Activated CD8-positive, alpha-beta T cell treated with anti-CD3 and anti-CD28 coated beads for 36 hours (primary cell): ENCODE measurements around the gene CCDC200. TPM values are rescaled to one million over a fixed set of nuclear protein-coding genes. Genes with fewer than 3 reads are reported as not detected.
A peak's percentile ranks its signal among the peaks of the same experiment; 100 is the strongest.
"Not testable (repeated sequence)": the region's sequence is repeated elsewhere in the genome, so short reads cannot be mapped to it uniquely, and the experiment has no call there.

Experiments
- ATAC-seq: fragments of 200-7000 bp; cut with Tn5 transposase; one replicate; pipeline ENCODE4 v1.10.0; 2021; ENCODE audit warnings: mild to moderate bottlenecking, moderate library complexity
- CTCF ChIA-PET: fragments of 350-600 bp; sonication (Branson Sonifier 250); formaldehyde crosslinking; loops from one replicate; lab custom pipeline; 2021; ENCODE audit warnings: antibody characterized with exemption; lab: Charles Lee
- POLR2A ChIA-PET: fragments of 350-600 bp; sonication (Branson Sonifier 250); formaldehyde crosslinking; loops from one replicate; lab custom pipeline; 2021; ENCODE audit warnings: antibody characterized with exemption; lab: Charles Lee
- DNase-seq: peaks from one replicate; pipeline ENCODE4 v3.0.0-alpha.2; 2020
- H3K27ac Mint-ChIP-seq: one replicate; pipeline ENCODE4 v1.8.0; 2021; ENCODE audit warnings: mild to moderate bottlenecking, mixed read lengths
- H3K27me3 Mint-ChIP-seq: one replicate; pipeline ENCODE4 v1.8.0; 2021; ENCODE audit warnings: mixed read lengths
- H3K36me3 Mint-ChIP-seq: one replicate; pipeline ENCODE4 v1.8.0; 2021; ENCODE audit warnings: low read depth, mixed read lengths
- H3K4me1 Mint-ChIP-seq: one replicate; pipeline ENCODE4 v1.8.0; 2021; ENCODE audit warnings: low read depth, mixed read lengths
- H3K4me3 Mint-ChIP-seq: one replicate; pipeline ENCODE4 v1.8.0; 2021; ENCODE audit warnings: mild to moderate bottlenecking, moderate library complexity, mixed read lengths
- H3K9me3 Mint-ChIP-seq: one replicate; pipeline ENCODE4 v1.8.0; 2021; ENCODE audit warnings: mixed read lengths
- intact Hi-C: fragments of 100-400 bp; cut with micrococcal nuclease; formaldehyde crosslinking; loops from one replicate; pipeline ENCODE4 v1.10.0; 2022
- total RNA-seq, 2 experiments: library from RNA; stranded (reverse); gene quantifications; one replicate each; pipeline ENCODE4 v1.2.3, GENCODE V29; 2021

Gene CCDC200
- not detected for total RNA-seq

DNA sequence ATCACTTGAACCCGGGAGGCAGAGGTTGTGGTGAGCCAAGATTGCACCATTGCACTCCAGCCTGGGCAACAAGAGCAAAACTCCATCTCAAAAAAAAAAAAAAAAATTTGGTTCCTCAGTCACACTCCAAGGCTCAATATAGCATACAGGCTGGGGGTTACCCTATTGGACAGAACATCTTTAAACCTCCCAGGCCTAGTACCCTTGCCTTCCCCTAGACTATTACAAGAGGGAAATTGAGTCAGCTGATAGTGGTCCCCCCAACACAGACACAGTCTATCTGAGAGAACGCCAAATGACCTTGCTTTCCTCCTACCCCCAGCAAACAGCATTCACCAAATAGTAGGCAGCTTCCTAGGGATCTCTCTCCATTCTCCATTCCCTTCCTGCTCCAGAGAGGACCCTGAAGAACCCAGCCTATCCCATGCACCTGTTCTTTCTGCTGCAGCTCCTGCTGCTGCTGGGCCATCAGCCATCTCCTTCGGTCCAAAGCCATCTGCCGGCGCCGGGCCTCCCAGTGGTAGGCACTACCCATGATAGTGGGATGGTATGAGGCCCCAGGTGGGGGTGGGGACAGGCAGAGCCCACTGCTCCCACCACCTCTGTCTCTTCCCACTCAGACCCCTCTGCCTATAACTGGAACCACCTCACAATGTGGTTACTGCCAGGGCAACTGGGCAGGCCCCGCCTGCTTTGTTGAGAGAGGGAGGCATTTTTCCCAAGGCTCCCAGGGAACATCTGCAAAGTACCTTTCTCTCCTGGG lies at the start of gene CCDC200:
TSS of gene CCDC200 (minus strand) at position 604 of the 763 bp plus-strand sequence. CDS start at position 535, 69 bp downstream.
- intact Hi-C loops, ATAC-seq, DNase-seq, POLR2A ChIA-PET, H3K4me1 Mint-ChIP-seq, H3K4me3 Mint-ChIP-seq, H3K9me3 Mint-ChIP-seq, H3K27ac Mint-ChIP-seq, CTCF ChIA-PET, H3K36me3 Mint-ChIP-seq, H3K27me3 Mint-ChIP-seq: not testable (repeated sequence)

DNA sequence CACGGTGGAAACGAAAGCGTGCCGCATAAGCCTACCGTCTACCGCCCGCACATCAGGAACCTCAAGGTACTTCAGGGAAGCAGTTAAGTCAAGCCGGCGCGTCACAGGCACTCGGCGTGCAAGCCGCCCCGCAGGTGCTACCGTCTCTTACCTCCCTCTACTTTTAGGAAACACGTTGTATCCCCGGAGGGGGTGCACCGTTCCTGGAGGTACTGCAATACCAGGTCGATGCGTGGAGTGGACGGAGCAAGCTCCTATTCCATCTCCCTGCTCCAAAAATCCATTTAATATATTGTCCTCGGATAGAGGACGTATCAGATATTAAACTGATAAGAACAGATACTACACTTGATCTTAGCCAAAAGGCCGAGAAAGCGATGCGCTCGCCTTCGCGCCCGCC lies 44.5 kb upstream of the CCDC200 start:
- H3K9me3 Mint-ChIP-seq, H3K27ac Mint-ChIP-seq, H3K27me3 Mint-ChIP-seq, H3K4me3 Mint-ChIP-seq, DNase-seq, H3K36me3 Mint-ChIP-seq, POLR2A ChIA-PET, H3K4me1 Mint-ChIP-seq, intact Hi-C loops, CTCF ChIA-PET: not testable (repeated sequence)
- peak; percentile 65 for ATAC-seq

DNA sequence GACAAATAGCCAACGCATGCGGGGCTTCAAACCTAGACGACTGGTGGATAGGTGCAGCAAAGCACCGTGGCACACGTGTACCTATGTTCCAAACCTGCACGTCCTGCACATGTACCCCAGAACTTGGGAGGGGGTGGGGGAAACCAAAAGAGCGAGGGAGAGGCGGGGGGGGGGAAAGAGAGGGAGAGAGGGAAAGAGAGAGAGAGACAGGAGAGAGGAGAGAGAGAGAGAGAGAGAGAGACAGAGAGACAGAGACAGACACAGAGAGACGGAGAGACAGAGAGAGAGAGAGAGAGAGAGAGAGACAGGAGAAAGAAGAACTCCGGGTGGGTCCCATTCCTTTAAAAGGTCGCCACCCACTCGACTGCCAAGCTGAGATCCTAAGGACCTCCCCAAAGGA lies 44.1 kb upstream of the CCDC200 start:
- H3K9me3 Mint-ChIP-seq, ATAC-seq, CTCF ChIA-PET, intact Hi-C loops, H3K4me1 Mint-ChIP-seq, H3K36me3 Mint-ChIP-seq, DNase-seq, H3K4me3 Mint-ChIP-seq, POLR2A ChIA-PET, H3K27me3 Mint-ChIP-seq, H3K27ac Mint-ChIP-seq: not testable (repeated sequence)

DNA sequence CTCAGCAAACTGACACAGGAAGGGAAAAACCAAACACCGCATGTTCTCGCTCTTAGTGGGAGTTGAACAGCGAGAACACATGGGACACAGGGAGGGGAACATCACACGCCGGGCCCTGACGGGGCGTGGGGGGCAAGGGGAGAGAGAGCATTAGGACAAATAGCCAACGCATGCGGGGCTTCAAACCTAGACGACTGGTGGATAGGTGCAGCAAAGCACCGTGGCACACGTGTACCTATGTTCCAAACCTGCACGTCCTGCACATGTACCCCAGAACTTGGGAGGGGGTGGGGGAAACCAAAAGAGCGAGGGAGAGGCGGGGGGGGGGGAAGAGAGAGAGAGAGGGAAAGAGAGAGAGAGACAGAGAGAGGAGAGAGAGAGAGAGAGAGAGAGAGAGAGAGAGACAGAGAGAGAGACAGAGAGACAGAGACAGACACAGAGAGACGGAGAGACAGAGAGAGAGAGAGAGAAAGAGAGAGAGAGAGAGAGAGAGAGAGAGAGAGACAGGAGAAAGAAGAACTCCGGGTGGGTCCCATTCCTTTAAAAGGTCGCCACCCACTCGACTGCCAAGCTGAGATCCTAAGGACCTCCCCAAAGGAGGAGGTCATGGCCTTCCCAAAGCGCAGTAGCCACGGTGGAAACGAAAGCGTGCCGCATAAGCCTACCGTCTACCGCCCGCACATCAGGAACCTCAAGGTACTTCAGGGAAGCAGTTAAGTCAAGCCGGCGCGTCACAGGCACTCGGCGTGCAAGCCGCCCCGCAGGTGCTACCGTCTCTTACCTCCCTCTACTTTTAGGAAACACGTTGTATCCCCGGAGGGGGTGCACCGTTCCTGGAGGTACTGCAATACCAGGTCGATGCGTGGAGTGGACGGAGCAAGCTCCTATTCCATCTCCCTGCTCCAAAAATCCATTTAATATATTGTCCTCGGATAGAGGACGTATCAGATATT lies 42.4 kb upstream of the CCDC200 start:
- POLR2A ChIA-PET, intact Hi-C loops, H3K27ac Mint-ChIP-seq, H3K27me3 Mint-ChIP-seq, H3K4me3 Mint-ChIP-seq, DNase-seq, H3K4me1 Mint-ChIP-seq, H3K36me3 Mint-ChIP-seq, H3K9me3 Mint-ChIP-seq, CTCF ChIA-PET: not testable (repeated sequence)
- ATAC-seq: peak; percentile 68

DNA sequence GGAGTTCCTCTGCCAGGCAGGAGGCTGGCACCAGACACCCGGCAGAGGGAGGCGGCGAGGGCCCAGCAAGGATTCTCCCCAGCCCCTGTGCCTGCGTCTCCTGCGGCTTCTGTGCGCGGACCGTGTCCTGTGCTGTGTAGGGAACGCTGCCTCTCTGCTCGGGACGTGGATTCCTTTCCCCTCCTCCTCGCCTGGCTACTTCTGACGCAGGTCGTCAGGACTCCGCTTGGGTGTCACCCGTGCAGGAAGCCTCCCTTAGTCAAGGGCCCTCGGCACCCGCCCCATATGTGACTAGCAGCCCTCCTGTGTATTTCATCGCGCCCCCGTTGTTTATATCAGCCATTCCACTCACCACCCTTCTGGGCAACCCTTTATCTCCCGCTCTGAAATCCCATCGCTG lies 18.0 kb upstream of the CCDC200 start:
- CTCF ChIA-PET, intact Hi-C loops, DNase-seq: not testable (repeated sequence)

DNA sequence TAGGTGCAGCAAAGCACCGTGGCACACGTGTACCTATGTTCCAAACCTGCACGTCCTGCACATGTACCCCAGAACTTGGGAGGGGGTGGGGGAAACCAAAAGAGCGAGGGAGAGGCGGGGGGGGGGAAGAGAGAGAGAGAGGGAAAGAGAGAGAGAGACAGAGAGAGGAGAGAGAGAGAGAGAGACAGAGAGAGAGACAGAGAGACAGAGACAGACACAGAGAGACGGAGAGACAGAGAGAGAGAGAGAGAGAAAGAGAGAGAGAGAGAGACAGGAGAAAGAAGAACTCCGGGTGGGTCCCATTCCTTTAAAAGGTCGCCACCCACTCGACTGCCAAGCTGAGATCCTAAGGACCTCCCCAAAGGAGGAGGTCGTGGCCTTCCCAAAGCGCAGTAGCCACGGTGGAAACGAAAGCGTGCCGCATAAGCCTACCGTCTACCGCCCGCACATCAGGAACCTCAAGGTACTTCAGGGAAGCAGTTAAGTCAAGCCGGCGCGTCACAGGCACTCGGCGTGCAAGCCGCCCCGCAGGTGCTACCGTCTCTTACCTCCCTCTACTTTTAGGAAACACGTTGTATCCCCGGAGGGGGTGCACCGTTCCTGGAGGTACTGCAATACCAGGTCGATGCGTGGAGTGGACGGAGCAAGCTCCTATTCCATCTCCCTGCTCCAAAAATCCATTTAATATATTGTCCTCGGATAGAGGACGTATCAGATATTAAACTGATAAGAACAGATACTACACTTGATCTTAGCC lies 12.4 kb upstream of the CCDC200 start:
- H3K27me3 Mint-ChIP-seq, H3K4me1 Mint-ChIP-seq, H3K9me3 Mint-ChIP-seq, intact Hi-C loops, H3K36me3 Mint-ChIP-seq, CTCF ChIA-PET, H3K27ac Mint-ChIP-seq, POLR2A ChIA-PET, DNase-seq, H3K4me3 Mint-ChIP-seq: not testable (repeated sequence)
- ATAC-seq: peak; percentile 51

More for the DNA sequence above, 18.0 kb upstream of the CCDC200 start:
- H3K4me1 Mint-ChIP-seq, H3K27ac Mint-ChIP-seq, H3K4me3 Mint-ChIP-seq, H3K36me3 Mint-ChIP-seq, POLR2A ChIA-PET, H3K27me3 Mint-ChIP-seq, H3K9me3 Mint-ChIP-seq, ATAC-seq: not testable (repeated sequence)

DNA sequence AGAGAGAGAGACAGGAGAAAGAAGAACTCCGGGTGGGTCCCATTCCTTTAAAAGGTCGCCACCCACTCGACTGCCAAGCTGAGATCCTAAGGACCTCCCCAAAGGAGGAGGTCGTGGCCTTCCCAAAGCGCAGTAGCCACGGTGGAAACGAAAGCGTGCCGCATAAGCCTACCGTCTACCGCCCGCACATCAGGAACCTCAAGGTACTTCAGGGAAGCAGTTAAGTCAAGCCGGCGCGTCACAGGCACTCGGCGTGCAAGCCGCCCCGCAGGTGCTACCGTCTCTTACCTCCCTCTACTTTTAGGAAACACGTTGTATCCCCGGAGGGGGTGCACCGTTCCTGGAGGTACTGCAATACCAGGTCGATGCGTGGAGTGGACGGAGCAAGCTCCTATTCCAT lies 11.2 kb upstream of the CCDC200 start:
- H3K4me1 Mint-ChIP-seq, H3K4me3 Mint-ChIP-seq, H3K27ac Mint-ChIP-seq, intact Hi-C loops, CTCF ChIA-PET, DNase-seq, H3K27me3 Mint-ChIP-seq, H3K9me3 Mint-ChIP-seq, H3K36me3 Mint-ChIP-seq, POLR2A ChIA-PET: not testable (repeated sequence)
- ATAC-seq: peak; percentile 49

DNA sequence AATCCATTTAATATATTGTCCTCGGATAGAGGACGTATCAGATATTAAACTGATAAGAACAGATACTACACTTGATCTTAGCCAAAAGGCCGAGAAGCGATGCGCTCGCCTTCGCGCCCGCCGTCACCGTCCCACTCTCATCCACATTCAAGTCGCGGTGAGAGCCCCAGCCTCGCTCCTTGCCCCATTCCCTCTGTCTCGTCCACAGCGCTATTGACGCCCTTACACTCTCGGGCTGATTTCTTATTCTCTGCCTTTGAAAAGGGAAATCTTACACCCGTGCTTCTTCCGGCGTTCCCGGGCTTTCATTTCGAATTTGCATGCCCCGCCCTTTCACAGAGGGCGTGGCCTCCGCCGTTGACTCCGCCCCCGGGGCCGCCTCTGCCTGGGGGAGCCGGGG lies 5.5 kb upstream of the CCDC200 start, which contains the start of gene RNU2-1:
TSS of gene RNU2-1 (minus strand) at position 101 of the 400 bp plus-strand sequence.
- DNase-seq, intact Hi-C loops, H3K4me1 Mint-ChIP-seq, POLR2A ChIA-PET, H3K27ac Mint-ChIP-seq, H3K4me3 Mint-ChIP-seq, ATAC-seq, H3K9me3 Mint-ChIP-seq, CTCF ChIA-PET, H3K36me3 Mint-ChIP-seq, H3K27me3 Mint-ChIP-seq: not testable (repeated sequence)

DNA sequence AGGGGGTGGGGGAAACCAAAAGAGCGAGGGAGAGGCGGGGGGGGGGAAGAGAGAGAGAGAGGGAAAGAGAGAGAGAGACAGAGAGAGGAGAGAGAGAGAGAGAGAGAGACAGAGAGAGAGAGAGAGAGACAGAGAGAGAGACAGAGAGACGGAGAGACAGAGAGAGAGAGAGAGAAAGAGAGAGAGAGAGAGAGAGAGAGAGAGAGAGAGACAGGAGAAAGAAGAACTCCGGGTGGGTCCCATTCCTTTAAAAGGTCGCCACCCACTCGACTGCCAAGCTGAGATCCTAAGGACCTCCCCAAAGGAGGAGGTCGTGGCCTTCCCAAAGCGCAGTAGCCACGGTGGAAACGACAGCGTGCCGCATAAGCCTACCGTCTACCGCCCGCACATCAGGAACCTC lies 4.8 kb upstream of the CCDC200 start:
- H3K27ac Mint-ChIP-seq, POLR2A ChIA-PET, intact Hi-C loops, ATAC-seq, H3K36me3 Mint-ChIP-seq, H3K4me1 Mint-ChIP-seq, H3K27me3 Mint-ChIP-seq, H3K4me3 Mint-ChIP-seq, CTCF ChIA-PET, H3K9me3 Mint-ChIP-seq, DNase-seq: not testable (repeated sequence)

DNA sequence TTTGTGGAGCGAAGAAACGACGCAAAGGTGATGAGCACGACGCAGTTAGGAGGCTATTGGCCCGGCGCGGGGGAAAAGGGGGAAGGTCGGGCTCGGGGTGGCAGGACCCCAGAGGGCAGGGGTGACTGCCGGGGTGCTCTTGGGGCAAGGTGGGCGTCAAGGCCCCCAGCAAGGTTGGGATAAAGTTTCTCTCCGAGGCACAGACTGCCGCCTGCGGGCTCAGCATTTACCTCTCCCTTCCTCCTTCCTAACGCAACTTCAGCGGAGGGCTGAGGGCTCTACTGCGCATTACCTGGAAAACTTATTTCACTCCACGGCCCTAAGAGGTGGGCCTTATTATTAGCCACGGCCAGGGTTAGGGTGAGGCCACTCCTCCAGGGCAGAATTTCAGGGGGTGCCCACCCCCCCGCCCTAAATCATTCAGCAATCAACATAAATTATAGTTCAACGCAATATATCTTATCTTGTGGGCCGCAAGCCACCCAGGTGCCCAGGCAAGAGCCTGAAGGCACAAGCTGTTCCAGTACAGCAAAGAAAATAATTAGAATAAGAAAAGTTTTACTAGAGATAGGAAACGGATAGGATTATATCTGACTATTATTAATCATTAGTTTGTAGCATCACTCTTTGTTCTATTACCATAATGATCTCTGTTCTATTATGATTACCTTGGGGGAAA lies 3.7 kb upstream of the CCDC200 start:
- POLR2A ChIA-PET, ATAC-seq, H3K36me3 Mint-ChIP-seq, H3K27ac Mint-ChIP-seq, intact Hi-C loops, H3K4me1 Mint-ChIP-seq, H3K27me3 Mint-ChIP-seq, H3K4me3 Mint-ChIP-seq, H3K9me3 Mint-ChIP-seq, CTCF ChIA-PET: not testable (repeated sequence)
- peak; percentile 30 for DNase-seq
